GM18868 (cell line): ENCODE data around the gene EPN1.

Experiments
- ATAC-seq: cut with Tn5 transposase; IDR thresholded peaks from one replicate; pipeline ENCODE4 v1.9.1; 2021; ENCODE audit warnings: mild to moderate bottlenecking, moderate library complexity; ENCODE audit not compliant: unreplicated experiment

Gene EPN1

GRCh38 chr19:55674841-55675660, at the start of gene EPN1:
EPN1 (plus strand) TSS chr19:55675226; CDS start chr19:55678628, 3,402 bp downstream.
- ATAC-seq, result peak; percentile 69

GRCh38 chr19:55626350-55626749, 48.7 kb upstream of the EPN1 start:
- no peak for ATAC-seq

- peak; percentile 44 for ATAC-seq
Measured at GRCh38 chr19:55632463-55632834, 42.6 kb upstream of the EPN1 start.

GRCh38 chr19:55633861-55634260, 41.2 kb upstream of the EPN1 start:
- no peak for ATAC-seq

GRCh38 chr19:55635334-55635717, 39.7 kb upstream of the EPN1 start:
- no peak for ATAC-seq

- no peak for ATAC-seq
Measured at GRCh38 chr19:55635856-55636440, 39.1 kb upstream of the EPN1 start.

- ATAC-seq, result no peak
Measured at GRCh38 chr19:55636723-55637122, 38.3 kb upstream of the EPN1 start.

GRCh38 chr19:55637534-55637933, 37.5 kb upstream of the EPN1 start:
- ATAC-seq, result no peak

- no peak for ATAC-seq
Measured at GRCh38 chr19:55638864-55639359, 36.1 kb upstream of the EPN1 start.

- no peak for ATAC-seq
Measured at GRCh38 chr19:55640043-55640576, 34.9 kb upstream of the EPN1 start.

GRCh38 chr19:55640577-55641425, 34.2 kb upstream of the EPN1 start, which contains the start of gene ZNF580:
ZNF580 (plus strand) TSS chr19:55641002; CDS start chr19:55642509, 1,507 bp downstream.
- ATAC-seq, result no peak

- ATAC-seq, result no peak
Measured at GRCh38 chr19:55641426-55642152, 33.4 kb upstream of the EPN1 start.

- ATAC-seq, result no peak
Measured at GRCh38 chr19:55642153-55643002, 32.6 kb upstream of the EPN1 start.

- ATAC-seq, result peak; percentile 27
Measured at GRCh38 chr19:55643003-55643886, 31.8 kb upstream of the EPN1 start, which contains the start of gene ZNF581. ZNF581 (plus strand) TSS chr19:55643649; CDS start chr19:55644572, 923 bp downstream.

- ATAC-seq, result no peak
Measured at GRCh38 chr19:55643887-55644176, 31.2 kb upstream of the EPN1 start.

GRCh38 chr19:55644191-55644833, 30.7 kb upstream of the EPN1 start:
- ATAC-seq, result no peak

- no peak for ATAC-seq
Measured at GRCh38 chr19:55644842-55645511, 30.0 kb upstream of the EPN1 start.

GRCh38 chr19:55645512-55645881, 29.5 kb upstream of the EPN1 start:
- ATAC-seq, result no peak
